ENCODE data around the gene PKN2. TPM values are rescaled to one million over a fixed set of nuclear protein-coding genes. Genes with fewer than 3 reads are reported as not detected.

Gene PKN2
- total and polyA plus RNA-seq, 8 donors, result 41.7 to 127 (median 115) TPM

DNA sequence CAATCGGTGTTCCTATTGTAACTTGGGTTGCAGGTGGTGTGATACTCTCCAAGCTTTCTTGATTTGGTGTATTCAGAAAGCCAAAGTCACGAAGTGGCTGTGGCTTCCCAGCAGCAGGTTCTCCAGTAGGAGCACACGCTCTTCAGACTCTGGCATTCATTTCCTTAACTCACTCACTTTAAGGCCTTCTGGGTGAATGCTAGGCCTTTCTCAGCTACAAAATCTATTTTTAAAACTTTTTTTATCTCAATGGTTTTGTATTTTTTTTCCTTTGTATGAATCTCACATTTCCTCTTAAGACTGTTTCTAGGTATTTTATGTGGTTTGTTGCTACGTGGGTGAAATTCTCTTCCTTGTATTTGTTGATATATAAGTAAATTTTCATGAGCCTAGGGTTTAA, 22.9 kb upstream of the PKN2 start:
- Histone ChIP-seq H3K27me3 (no peaks in the 10 kb centered on the region), H3K36me3 (no peaks in the 10 kb centered on the region), H3K27ac (no peak overlapping the region), H3K4me3 (no peak overlapping the region), H3K4me1 (peaks cover 0 to 3% of the 10 kb centered on the region in 2 donors), H3K9me3 (no peaks in the 10 kb centered on the region)
- no peak for TF ChIP-seq CTCF (IDR thresholded peaks at IDR 0.05)
- ATAC-seq (peak; percentile 46), DNase-seq (no peak)
- intact Hi-C loops (cut with DNase I), result no loop called here

- peaks cover 0 to 3% of the 10 kb centered on the region in 2 donors for H3K4me1 ChIP-seq
- no peaks in the 10 kb centered on the region for H3K27me3 ChIP-seq
- TF ChIP-seq CTCF (IDR thresholded peaks at IDR 0.05), result no peak
- intact Hi-C loops (cut with DNase I), result no loop called here
- ATAC-seq (no peak), DNase-seq (no peak)
- no peak overlapping the region for H3K4me3 ChIP-seq
- H3K36me3 ChIP-seq, result no peaks in the 10 kb centered on the region
- H3K9me3 ChIP-seq, result no peaks in the 10 kb centered on the region
- no peak overlapping the region for H3K27ac ChIP-seq
Measured at GRCh38 chr1:88661951-88662699, 21.9 kb upstream of the PKN2 start.

GRCh38 chr1:88662723-88663122, 21.4 kb upstream of the PKN2 start:
- no peak overlapping the region for H3K27ac ChIP-seq
- H3K27me3 ChIP-seq, result no peaks in the 10 kb centered on the region
- DNase-seq, result no peak
- H3K4me1 ChIP-seq, result peaks cover 0 to 3% of the 10 kb centered on the region in 2 donors
- intact Hi-C loops (cut with DNase I), result no loop called here
- no peaks in the 10 kb centered on the region for H3K9me3 ChIP-seq
- no peaks in the 10 kb centered on the region for H3K36me3 ChIP-seq
- no peak for ATAC-seq
- no peak overlapping the region for H3K4me3 ChIP-seq
- no peak for TF ChIP-seq CTCF (IDR thresholded peaks at IDR 0.05)

DNA sequence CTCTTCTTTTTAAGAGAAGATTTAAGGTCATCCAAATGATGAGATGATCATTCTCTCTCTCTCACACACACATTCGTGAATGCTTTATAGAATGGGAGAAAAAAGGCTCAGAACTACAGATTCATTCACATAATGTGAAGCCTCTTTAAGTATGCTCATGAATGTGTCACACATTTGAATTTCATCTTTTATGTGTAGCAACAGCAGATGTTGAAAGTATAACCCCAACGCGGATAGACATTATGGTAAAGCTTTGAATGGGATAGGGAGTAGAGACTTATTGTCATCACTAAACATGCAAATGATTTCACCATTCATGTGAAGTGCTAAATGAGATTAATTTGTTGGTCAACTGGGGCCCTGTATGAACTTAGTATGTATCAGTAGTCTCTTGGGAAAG, 15.7 kb upstream of the PKN2 start:
- Histone ChIP-seq H3K27me3 (no peaks in the 10 kb centered on the region), H3K9me3 (no peaks in the 10 kb centered on the region), H3K36me3 (no peaks in the 10 kb centered on the region), H3K4me3 (no peak overlapping the region), H3K4me1 (no peaks in the 10 kb centered on the region), H3K27ac (no peak overlapping the region)
- no peak for ATAC-seq
- intact Hi-C loops (cut with DNase I), result no loop called here
- no peak for TF ChIP-seq CTCF (IDR thresholded peaks at IDR 0.05)
- no peak for DNase-seq

GRCh38 chr1:88670462-88670861, 13.6 kb upstream of the PKN2 start:
- ATAC-seq, result no peak

More at GRCh38 chr1:88670462-88670861, 13.6 kb upstream of the PKN2 start:
- intact Hi-C loops (cut with DNase I), result no loop called here
- TF ChIP-seq CTCF (IDR thresholded peaks at IDR 0.05), result no peak
- Histone ChIP-seq H3K9me3 (no peaks in the 10 kb centered on the region), H3K27me3 (no peaks in the 10 kb centered on the region), H3K36me3 (no peaks in the 10 kb centered on the region), H3K4me1 (no peaks in the 10 kb centered on the region), H3K27ac (no peak overlapping the region), H3K4me3 (no peak overlapping the region)
- DNase-seq, result no peak
